Activated CD4-positive, alpha-beta T cell treated with anti-CD3 and anti-CD28 coated beads, Interleukin-2, amount 50 U/mL, for 1 hour (primary cell): ENCODE data around the gene RGS6.

Source experiments
- DNase-seq: peaks from one replicate; pipeline ENCODE4 v3.0.0-alpha.2; 2020

Gene RGS6

GRCh38 chr14:72563676-72564075 is 631.4 kb downstream of the RGS6 start:
- DNase-seq = no peak

DNA sequence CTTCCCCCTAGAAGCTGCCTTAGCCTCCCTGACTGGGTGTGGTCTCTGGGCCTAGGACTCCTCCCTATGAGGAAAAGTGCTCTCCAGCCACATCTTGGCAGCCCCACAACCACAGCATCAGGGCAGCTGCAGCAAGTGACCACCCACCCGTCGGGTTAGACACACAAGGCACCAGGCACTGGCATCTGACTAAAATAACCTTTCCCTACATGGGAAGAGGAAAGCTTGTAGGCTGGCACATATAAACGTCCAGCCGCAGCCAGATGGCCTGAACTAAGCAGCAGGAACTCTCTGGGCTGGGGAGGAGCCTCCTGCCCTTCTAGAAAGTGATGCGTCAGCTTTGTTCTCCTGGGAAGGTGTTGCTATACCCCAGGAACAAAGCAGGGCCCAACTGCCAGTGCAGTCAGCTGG is 632.9 kb downstream of the RGS6 start:
- DNase-seq = no peak

- DNase-seq = no peak
These were observed 633.7 kb downstream of the RGS6 start for GRCh38 chr14:72565917-72566316.

DNA sequence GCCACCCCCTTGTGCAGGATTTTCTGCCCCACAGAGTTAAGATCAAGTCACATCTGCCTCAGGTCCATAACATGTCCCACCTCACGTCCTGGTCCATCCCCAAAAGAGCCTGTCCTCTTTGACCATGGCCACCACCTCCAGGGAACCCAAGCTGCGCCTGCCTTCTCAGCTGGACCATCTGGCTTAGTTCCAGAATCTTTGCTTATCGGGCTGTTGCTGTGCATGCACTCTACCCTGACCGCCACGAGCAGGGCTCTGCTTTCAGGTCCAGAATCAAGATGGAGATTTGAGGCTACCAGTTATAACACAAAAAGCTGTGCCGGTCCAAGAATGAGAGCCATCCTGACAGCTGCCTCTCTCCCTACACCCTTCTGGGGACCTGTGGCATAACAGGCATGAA is 635.0 kb downstream of the RGS6 start:
- no peak for DNase-seq

- DNase-seq = no peak
These were observed 636.2 kb downstream of the RGS6 start for GRCh38 chr14:72568296-72568992.

GRCh38 chr14:72573725-72574417 is 641.6 kb downstream of the RGS6 start:
- no peak for DNase-seq

DNA sequence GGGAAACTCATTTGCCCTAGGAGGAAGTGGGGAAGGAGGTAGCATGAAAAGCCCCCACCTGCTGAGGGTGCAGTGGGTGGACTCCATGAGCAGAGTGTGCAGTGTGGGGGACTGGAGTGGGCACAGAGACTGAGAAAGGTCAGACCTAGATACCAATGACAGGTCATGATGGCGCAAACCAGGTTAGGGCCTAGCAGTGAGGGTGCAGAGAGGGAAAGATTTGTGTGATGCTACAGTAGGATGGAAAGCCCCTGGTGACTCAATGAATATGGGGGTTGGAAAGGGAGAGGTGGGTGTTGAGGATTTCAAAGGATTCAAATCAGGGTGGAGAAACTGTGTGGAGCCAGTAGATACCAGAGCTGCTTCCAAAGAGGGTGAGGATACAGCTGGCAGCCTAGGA is 642.5 kb downstream of the RGS6 start:
- no peak for DNase-seq

DNA sequence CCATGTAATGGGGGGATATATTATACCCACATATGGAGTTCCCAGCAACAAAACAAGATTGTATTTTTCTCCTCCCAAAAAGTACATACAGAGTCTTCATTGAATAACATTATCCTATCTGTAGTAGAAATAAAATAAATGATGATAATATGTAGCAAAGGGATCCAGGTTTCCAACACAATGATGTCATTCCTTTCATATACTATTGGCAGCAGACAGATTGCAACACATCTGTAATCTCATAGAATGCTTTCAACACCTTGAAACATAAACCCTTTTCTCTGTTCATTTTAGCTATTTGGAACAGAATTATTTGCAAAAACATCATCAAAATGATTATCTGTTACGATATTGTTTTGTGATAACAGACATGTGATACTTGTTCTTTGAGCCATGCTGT is 644.0 kb downstream of the RGS6 start:
- no peak for DNase-seq

DNA sequence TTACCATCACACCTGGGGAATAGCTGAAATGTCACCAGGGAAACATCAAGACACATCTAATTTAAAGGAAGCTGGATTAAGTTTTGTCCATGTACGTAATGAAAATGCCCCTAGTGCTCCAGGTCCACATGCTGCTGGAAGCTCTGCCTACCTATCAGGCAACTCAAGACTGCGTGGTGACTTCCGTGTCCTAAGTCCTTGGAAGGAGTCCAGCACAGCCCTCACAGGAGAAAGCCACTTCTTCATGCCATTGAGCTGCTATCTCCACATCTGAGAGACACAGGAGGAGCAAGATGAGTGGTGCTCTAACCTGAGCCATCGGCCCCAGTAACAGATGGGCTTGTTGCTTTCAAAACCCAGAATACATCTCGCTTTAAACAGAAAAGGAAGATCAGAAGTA is 645.3 kb downstream of the RGS6 start:
- DNase-seq = no peak

GRCh38 chr14:72578514-72578913 is 646.3 kb downstream of the RGS6 start:
- DNase-seq = no peak

- DNase-seq = no peak
These were observed 650.4 kb downstream of the RGS6 start for GRCh38 chr14:72582582-72582981.

- DNase-seq = no peak
These were observed 651.4 kb downstream of the RGS6 start for GRCh38 chr14:72583316-72584272.

- no peak for DNase-seq
These were observed 656.3 kb downstream of the RGS6 start for GRCh38 chr14:72588521-72588920.

DNA sequence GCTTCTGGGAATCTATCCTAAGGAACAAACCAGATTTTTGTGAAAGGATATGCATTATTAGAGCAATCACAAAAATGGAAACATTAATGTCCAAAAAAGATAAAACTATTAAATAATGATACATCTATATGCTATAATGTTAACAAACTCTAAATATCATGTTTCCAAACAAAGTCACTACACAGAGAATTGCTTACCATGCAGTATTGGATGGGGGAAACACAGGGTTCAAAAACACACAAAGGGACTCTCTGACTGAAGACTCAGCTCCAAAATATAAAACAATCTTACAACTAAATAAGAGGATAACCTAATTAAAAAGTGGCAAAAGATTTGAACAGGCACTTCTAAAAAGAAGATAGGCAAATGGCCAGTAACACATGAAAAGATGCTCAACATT is 657.4 kb downstream of the RGS6 start:
- DNase-seq = no peak

DNA sequence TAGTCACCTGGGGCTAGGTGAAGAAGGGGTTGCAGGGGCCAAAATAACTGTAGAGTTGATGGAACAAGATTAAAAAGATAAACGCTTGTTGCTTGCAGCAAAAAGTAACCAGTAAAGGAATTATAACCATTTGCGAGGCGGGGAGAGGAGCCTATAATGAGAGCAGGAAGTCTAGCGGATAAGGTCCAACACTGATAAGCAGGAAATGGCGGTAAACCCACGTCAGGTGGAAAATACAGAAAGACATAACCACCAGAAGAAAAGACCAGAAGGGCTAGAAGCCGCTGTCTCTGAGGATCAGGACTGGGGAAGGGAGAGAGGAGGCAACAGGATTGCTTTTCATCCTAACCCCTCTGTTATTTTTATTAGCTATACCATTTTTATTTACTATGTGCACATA is 658.3 kb downstream of the RGS6 start:
- DNase-seq = no peak

DNA sequence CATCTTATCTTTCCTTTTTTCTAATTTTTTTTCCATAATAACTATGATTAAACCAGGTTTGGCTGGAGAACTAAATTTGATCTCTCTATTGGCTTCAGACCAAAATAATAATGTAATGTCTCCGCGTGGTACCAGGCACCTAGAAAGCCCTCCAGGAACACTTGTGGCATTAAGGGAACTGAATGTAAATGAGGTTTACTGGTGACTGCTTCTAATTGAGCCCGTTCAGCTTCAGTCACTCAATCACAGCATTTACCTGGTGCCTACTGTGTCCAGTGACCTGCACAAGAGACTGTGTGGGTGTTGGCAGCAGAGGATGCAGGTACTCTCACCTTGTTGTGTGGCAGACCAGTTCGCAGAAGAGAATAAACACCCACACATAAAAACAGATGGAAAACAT is 659.2 kb downstream of the RGS6 start:
- no peak for DNase-seq

GRCh38 chr14:72594099-72594901 is 662.1 kb downstream of the RGS6 start:
- DNase-seq = no peak

DNA sequence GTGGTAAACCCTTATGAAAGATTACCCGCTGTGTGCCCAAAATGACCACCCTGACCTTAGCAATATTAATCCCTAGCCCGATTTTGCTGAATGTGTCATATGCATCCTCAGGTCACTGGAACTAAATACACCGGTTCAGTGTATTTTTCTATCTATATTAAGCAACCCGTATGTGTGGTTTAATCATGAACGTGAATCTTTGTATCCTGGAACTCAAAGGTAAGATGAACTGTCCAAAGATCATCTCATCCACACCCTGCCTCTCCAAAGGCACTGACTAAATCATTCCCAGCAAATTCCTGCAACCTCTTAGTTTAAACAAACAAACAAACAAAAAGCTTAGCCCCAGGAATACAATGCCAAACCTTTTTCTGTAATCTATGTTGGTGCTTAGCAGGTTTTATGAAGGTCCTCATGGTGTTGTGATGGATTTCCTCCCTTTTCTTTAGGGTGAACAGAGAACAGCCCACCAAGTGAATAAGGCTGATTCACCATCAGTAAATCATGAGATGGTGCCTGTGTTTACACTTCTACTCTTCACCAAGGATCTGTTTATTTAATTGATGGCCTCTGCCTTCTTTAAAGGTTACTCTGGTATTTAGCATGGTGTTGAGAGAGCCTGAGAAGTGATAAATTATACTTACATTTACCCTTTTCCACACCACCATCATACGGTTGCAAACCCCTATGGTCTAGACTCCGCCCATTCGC is 663.1 kb downstream of the RGS6 start:
- DNase-seq = no peak

DNA sequence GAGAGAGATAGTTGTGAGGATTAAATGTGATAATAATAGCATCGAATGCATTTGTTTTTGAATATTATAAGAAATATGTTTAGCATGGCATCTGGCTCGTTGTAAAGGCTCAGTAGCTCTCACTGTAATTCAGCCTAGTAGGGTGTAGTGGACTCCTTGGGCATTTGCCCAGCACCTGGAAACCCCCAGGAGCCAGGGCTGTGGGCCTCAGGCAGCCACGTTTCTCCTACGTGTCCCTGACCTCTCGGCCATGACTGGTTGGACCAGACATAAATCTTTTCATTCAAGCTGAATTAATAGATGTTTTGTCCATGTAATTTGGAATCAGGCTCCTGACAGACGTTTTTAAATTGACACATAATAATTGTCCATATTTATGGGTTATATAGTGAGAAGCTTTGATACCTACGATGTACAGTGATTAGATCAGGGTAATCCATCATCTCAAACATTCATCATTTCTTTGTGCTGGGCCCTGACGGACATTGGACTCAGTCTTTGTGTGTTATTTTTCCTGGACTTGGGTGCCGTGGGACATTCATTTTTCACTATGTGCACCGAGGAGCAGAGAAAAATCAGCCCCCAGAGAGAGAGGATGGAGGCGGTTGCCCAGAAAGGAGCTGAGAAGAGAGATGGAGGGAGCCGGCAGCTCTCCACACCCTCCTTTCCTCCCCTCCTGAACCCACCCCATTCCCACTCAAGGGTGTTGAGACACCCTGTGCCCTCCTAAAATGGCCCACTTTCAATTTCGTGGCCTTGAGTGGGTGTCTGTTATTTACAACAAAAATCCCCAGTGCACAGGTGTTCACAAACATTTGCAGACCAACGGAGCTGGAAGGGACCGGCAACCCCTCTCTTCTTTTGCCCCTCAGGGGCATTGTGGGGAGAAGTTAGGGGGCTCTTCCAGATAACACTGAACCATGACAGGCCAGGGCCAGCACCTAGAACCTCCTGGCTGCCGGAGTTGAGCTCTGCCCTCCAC is 665.3 kb downstream of the RGS6 start:
- DNase-seq = no peak

- no peak for DNase-seq
These were observed 666.1 kb downstream of the RGS6 start for GRCh38 chr14:72598306-72598705.
